ENCODE measurements around the gene FMO4.
"Not testable (repeated sequence)": the region's sequence is repeated elsewhere in the genome, so short reads cannot be mapped to it uniquely, and the experiment has no call there.

FMO4 gene

DNA sequence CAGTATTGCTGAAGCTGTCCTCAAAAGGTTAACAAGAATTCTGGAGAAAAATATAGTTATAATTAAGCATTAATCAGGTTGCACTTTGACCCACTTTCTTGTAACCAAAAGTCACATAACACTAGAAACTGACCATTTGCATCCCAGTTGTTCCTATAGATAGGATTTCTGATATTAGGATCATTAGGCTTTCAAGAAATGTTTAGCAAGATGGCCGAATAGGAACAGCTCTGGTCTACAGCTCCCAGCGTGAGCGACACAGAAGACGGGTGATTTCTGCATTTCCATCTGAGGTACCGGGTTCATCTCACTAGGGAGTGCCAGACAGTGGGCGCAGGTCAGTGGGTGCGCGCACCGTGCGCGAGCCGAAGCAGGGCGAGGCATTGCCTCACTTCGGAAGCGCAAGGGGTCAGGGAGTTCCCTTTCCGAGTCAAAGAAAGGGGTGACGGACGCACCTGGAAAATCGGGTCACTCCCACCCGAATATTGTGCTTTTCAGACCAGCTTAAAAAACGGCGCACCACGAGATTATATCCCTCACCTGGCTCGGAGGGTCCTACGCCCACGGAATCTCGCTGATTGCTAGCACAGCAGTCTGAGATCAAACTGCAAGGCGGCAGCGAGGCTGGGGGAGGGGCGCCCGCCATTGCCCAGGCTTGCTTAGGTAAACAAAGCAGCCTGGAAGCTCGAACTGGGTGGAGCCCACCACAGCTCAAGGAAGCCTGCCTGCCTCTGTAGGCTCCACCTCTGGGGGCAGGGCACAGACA lies 59.6 kb downstream of the FMO4 start:
- H3K9ac ChIP-seq (ENCODE audit: low read depth in 1 of 2, low read length in 2 of 2); H3K27me3 ChIP-seq (ENCODE audit: control insufficient read depth in 1 of 2, insufficient read depth in 2 of 2, low read length in 2 of 2); H3K9me3 ChIP-seq (ENCODE audit: control insufficient read depth in 1 of 2, low read length in 2 of 2); H3K27ac ChIP-seq (ENCODE audit: low read depth, low read length); H3K4me1 ChIP-seq (ENCODE audit: control insufficient read depth in 1 of 2, insufficient read depth in 2 of 2, low read length in 2 of 2); H3K4me3 ChIP-seq (ENCODE audit: low read depth in 1 of 2, low read length in 2 of 2); H3K36me3 ChIP-seq (ENCODE audit: control insufficient read depth in 1 of 2, insufficient read depth in 2 of 2, low read length in 2 of 2): not testable (repeated sequence)

GRCh38 chr1:171379846-171380245 lies 65.9 kb downstream of the FMO4 start:
- H3K27ac ChIP-seq (ENCODE audit: low read depth, low read length) = no peak overlapping the region
- H3K9me3 ChIP-seq (ENCODE audit: control insufficient read depth in 1 of 2, low read length in 2 of 2) = peaks cover 0 to 9% of the 10 kb centered on the region in 2 donors
- no peak overlapping the region for H3K9ac ChIP-seq (ENCODE audit: low read depth in 1 of 2, low read length in 2 of 2)
- no peaks in the 10 kb centered on the region for H3K36me3 ChIP-seq (ENCODE audit: control insufficient read depth in 1 of 2, insufficient read depth in 2 of 2, low read length in 2 of 2)
- H3K4me1 ChIP-seq (ENCODE audit: control insufficient read depth in 1 of 2, insufficient read depth in 2 of 2, low read length in 2 of 2) = no peaks in the 10 kb centered on the region
- no peaks in the 10 kb centered on the region for H3K27me3 ChIP-seq (ENCODE audit: control insufficient read depth in 1 of 2, insufficient read depth in 2 of 2, low read length in 2 of 2)
- no peak overlapping the region for H3K4me3 ChIP-seq (ENCODE audit: low read depth in 1 of 2, low read length in 2 of 2)

- Histone ChIP-seq H3K27ac (ENCODE audit: low read depth, low read length) (no peak overlapping the region), H3K4me3 (ENCODE audit: low read depth in 1 of 2, low read length in 2 of 2) (no peak overlapping the region)
Measured at GRCh38 chr1:171381866-171382210, 67.9 kb downstream of the FMO4 start.

DNA sequence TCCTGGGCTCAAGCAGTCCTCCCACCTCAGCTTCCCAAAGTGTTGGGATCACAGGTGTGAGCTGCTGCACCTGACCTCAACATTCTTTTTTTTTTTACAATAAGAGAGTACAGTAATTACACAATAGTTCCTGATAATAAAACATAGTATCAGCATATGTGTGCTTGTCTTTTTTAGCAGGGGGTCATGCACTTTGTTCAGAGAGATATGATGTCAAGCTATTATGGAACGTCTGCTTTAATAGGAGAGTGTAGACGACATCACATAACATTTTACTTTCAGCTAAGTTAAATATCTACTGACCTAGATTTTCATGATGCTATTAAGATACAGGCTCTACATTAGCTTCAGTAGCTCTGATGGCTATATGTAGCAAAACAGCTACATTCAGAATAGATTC lies 70.5 kb downstream of the FMO4 start:
- Histone ChIP-seq H3K4me1 (ENCODE audit: control insufficient read depth in 1 of 2, insufficient read depth in 2 of 2, low read length in 2 of 2) (no peaks in the 10 kb centered on the region), H3K9ac (ENCODE audit: low read depth in 1 of 2, low read length in 2 of 2) (no peak overlapping the region), H3K27me3 (ENCODE audit: control insufficient read depth in 1 of 2, insufficient read depth in 2 of 2, low read length in 2 of 2) (no peaks in the 10 kb centered on the region), H3K4me3 (ENCODE audit: low read depth in 1 of 2, low read length in 2 of 2) (no peak overlapping the region), H3K36me3 (ENCODE audit: control insufficient read depth in 1 of 2, insufficient read depth in 2 of 2, low read length in 2 of 2) (no peaks in the 10 kb centered on the region), H3K9me3 (ENCODE audit: control insufficient read depth in 1 of 2, low read length in 2 of 2) (peaks cover 0 to 9% of the 10 kb centered on the region in 2 donors), H3K27ac (ENCODE audit: low read depth, low read length) (no peak overlapping the region)

More at GRCh38 chr1:171381866-171382210, 67.9 kb downstream of the FMO4 start:
- H3K27me3 ChIP-seq (ENCODE audit: control insufficient read depth in 1 of 2, insufficient read depth in 2 of 2, low read length in 2 of 2) = no peaks in the 10 kb centered on the region
- H3K36me3 ChIP-seq (ENCODE audit: control insufficient read depth in 1 of 2, insufficient read depth in 2 of 2, low read length in 2 of 2) = no peaks in the 10 kb centered on the region
- H3K9me3 ChIP-seq (ENCODE audit: control insufficient read depth in 1 of 2, low read length in 2 of 2) = peaks cover 0 to 9% of the 10 kb centered on the region in 2 donors
- no peaks in the 10 kb centered on the region for H3K4me1 ChIP-seq (ENCODE audit: control insufficient read depth in 1 of 2, insufficient read depth in 2 of 2, low read length in 2 of 2)
- no peak overlapping the region for H3K9ac ChIP-seq (ENCODE audit: low read depth in 1 of 2, low read length in 2 of 2)

DNA sequence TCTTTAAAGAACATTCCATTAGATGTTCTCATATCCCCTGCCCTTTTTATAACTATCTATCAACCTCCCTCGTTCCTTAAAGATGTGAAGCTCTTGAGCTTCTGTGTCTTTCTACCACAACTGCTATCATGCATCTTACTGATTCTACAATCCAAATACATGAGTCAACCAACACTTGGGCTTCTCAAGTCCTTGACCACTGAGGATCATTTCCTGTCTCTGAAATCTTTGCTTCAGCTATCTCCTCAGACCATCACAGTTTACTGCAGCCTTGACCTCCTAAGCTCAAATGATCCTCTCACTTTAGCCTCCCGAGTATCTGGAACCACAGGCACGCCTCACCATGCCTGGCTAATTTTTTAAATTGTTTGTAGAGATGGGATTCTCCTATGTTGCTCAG lies 75.2 kb downstream of the FMO4 start:
- Histone ChIP-seq H3K27ac (ENCODE audit: low read depth, low read length) (no peak overlapping the region), H3K36me3 (ENCODE audit: control insufficient read depth in 1 of 2, insufficient read depth in 2 of 2, low read length in 2 of 2) (no peaks in the 10 kb centered on the region), H3K4me1 (ENCODE audit: control insufficient read depth in 1 of 2, insufficient read depth in 2 of 2, low read length in 2 of 2) (no peaks in the 10 kb centered on the region), H3K4me3 (ENCODE audit: low read depth in 1 of 2, low read length in 2 of 2) (no peak overlapping the region), H3K27me3 (ENCODE audit: control insufficient read depth in 1 of 2, insufficient read depth in 2 of 2, low read length in 2 of 2) (no peaks in the 10 kb centered on the region), H3K9ac (ENCODE audit: low read depth in 1 of 2, low read length in 2 of 2) (no peak overlapping the region), H3K9me3 (ENCODE audit: control insufficient read depth in 1 of 2, low read length in 2 of 2) (no peaks in the 10 kb centered on the region)

GRCh38 chr1:171390740-171391139 lies 76.8 kb downstream of the FMO4 start:
- not testable (repeated sequence) for H3K9me3 ChIP-seq (ENCODE audit: control insufficient read depth in 1 of 2, low read length in 2 of 2); H3K36me3 ChIP-seq (ENCODE audit: control insufficient read depth in 1 of 2, insufficient read depth in 2 of 2, low read length in 2 of 2); H3K4me3 ChIP-seq (ENCODE audit: low read depth in 1 of 2, low read length in 2 of 2); H3K27me3 ChIP-seq (ENCODE audit: control insufficient read depth in 1 of 2, insufficient read depth in 2 of 2, low read length in 2 of 2); H3K4me1 ChIP-seq (ENCODE audit: control insufficient read depth in 1 of 2, insufficient read depth in 2 of 2, low read length in 2 of 2); H3K27ac ChIP-seq (ENCODE audit: low read depth, low read length); H3K9ac ChIP-seq (ENCODE audit: low read depth in 1 of 2, low read length in 2 of 2)
